OCI-LY3 (cell line): Measurements from ENCODE around the gene GALNT10.

Experiments used
- H2AFZ ChIP-seq: fragments of 200-600, 300-600 bp; shearing (Covaris generic); 2 replicates; pipeline ENCODE4 v1.6.0; 2014; ENCODE audit warnings: antibody characterized with exemption, low read depth, low read length
- H3K27ac ChIP-seq: fragments of 200-600, 300-600 bp; sonication (generic); 2 replicates; pipeline ENCODE4 v1.5.1; 2014; ENCODE audit warnings: mild to moderate bottlenecking, low read length, moderate library complexity, mixed read lengths
- H3K27me3 ChIP-seq: fragments of 200-600, 300-600 bp; sonication (generic); 2 replicates; pipeline ENCODE4 v1.6.1; 2014; ENCODE audit warnings: low read depth, low read length, mixed read lengths
- H3K36me3 ChIP-seq: fragments of 200-600, 300-600 bp; sonication (generic); replicated peaks from 2 replicates; pipeline ENCODE3; 2014; ENCODE audit warnings: low read depth, low read length, mixed read lengths
- H3K4me1 ChIP-seq: fragments of 300-600, 200-600 bp; sonication (generic); 2 replicates; pipeline ENCODE4 v1.6.1; 2014; ENCODE audit warnings: low read length, mixed read lengths
- H3K4me2 ChIP-seq: fragments of 200-600, 300-600 bp; sonication (generic); 2 replicates; pipeline ENCODE4 v1.6.1; 2014; ENCODE audit warnings: low read length, mixed read lengths
- H3K4me3 ChIP-seq: fragments of 300-600, 200-600 bp; sonication (generic); 2 replicates; pipeline ENCODE4 v1.5.1; 2014; ENCODE audit warnings: antibody characterized with exemption, mild to moderate bottlenecking, low read length, moderate library complexity
- H3K79me2 ChIP-seq: fragments of 300-600, 200-600 bp; shearing (Covaris generic); 2 replicates; pipeline ENCODE4 v1.6.1; 2014; ENCODE audit warnings: mild to moderate bottlenecking, low read length, mixed read lengths
- H3K9ac ChIP-seq: fragments of 300-600, 200-600 bp; shearing (Covaris generic); 2 replicates; pipeline ENCODE4 v1.6.0; 2014; ENCODE audit warnings: mild to moderate bottlenecking, low read length, moderate library complexity
- H3K9me3 ChIP-seq: fragments of 200-600, 300-600 bp; shearing (Covaris generic); 2 replicates; pipeline ENCODE4 v1.6.1; 2014; ENCODE audit warnings: low read length, mixed read lengths; ENCODE audit not compliant: insufficient read depth
- H4K20me1 ChIP-seq: fragments of 200-600, 300-600 bp; sonication (generic); 2 replicates; pipeline ENCODE4 v1.6.1; 2016; ENCODE audit warnings: low read length, mixed read lengths; ENCODE audit not compliant: insufficient read depth
- EZH2phosphoT487 ChIP-seq: fragments of 200-600 bp; shearing (Covaris generic); IDR thresholded peaks from 2 replicates; pipeline ENCODE4 v1.6.1; 2018; ENCODE audit warnings: antibody characterized with exemption, mixed run types, low read depth
- TF ChIP-seq, protein P1 (sequence below): fragments of 200-600, 300-600 bp; sonication (generic); IDR thresholded peaks from 2 replicates; pipeline ENCODE4 v1.5.1; 2014; ENCODE audit warnings: antibody characterized with exemption, low read length, low read depth

The GALNT10 gene

DNA sequence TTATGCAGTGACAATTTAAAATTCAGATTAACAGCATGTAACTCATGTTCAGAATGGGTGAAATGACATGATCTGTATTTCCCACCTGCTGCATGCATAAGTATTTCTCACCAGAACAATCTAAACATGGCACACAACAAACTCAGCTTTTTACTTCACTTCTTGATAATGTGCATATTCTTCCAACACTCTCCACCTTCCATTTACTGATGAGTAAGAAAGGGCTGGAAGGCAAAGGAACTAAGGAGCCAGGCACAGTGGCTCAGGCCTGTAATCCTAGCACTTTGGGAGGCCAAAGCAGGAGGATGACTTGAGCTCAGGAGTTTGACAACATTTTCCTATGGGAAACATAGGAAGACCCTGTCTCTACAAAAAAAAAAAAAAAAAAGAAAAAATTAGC is 219.5 kb downstream of the GALNT10 start:
- Histone ChIP-seq H3K27me3 (no peaks in the 10 kb centered on the region), H3K4me1 (no peaks in the 10 kb centered on the region), H3K9me3 (no peaks in the 10 kb centered on the region), H3K27ac (no peak overlapping the region), H4K20me1 (no peaks in the 10 kb centered on the region), H3K4me2 (no peak overlapping the region), H2AFZ (no peak overlapping the region), H3K79me2 (no peaks in the 10 kb centered on the region), H3K4me3 (no peak overlapping the region), H3K36me3 (no peaks in the 10 kb centered on the region), H3K9ac (no peak overlapping the region)
- TF ChIP-seq, protein P1, sequence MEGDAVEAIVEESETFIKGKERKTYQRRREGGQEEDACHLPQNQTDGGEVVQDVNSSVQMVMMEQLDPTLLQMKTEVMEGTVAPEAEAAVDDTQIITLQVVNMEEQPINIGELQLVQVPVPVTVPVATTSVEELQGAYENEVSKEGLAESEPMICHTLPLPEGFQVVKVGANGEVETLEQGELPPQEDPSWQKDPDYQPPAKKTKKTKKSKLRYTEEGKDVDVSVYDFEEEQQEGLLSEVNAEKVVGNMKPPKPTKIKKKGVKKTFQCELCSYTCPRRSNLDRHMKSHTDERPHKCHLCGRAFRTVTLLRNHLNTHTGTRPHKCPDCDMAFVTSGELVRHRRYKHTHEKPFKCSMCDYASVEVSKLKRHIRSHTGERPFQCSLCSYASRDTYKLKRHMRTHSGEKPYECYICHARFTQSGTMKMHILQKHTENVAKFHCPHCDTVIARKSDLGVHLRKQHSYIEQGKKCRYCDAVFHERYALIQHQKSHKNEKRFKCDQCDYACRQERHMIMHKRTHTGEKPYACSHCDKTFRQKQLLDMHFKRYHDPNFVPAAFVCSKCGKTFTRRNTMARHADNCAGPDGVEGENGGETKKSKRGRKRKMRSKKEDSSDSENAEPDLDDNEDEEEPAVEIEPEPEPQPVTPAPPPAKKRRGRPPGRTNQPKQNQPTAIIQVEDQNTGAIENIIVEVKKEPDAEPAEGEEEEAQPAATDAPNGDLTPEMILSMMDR: no peak
- TF ChIP-seq EZH2phosphoT487: no peak

DNA sequence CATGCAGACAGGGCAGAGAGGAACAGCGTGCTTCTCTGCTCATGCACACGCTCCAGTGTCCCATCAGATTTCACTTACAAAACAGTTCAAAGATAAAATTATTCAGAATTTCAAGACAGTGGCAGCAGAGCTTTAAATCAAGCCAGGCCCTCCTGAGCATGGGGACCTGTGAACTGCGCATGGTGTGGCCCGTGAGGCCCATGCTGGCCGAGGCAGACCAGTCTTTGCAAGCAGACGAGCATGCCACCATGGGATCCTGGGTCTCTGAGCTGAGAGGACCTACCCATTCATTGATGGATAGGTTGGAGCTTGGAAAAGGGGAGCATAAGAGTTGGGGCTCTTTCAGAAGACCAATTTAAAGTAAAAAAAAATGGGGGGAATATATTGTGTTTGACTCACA is 220.3 kb downstream of the GALNT10 start:
- no peak overlapping the region for H3K27ac ChIP-seq
- H3K9ac ChIP-seq: no peak overlapping the region
- H3K4me1 ChIP-seq: no peaks in the 10 kb centered on the region
- TF ChIP-seq, protein P1: no peak
- no peak for TF ChIP-seq EZH2phosphoT487
- no peaks in the 10 kb centered on the region for H4K20me1 ChIP-seq
- H3K36me3 ChIP-seq: no peaks in the 10 kb centered on the region
- H3K27me3 ChIP-seq: no peaks in the 10 kb centered on the region
- H3K79me2 ChIP-seq: no peaks in the 10 kb centered on the region
- no peak overlapping the region for H3K4me3 ChIP-seq
- no peak overlapping the region for H2AFZ ChIP-seq
- no peaks in the 10 kb centered on the region for H3K9me3 ChIP-seq
- no peak overlapping the region for H3K4me2 ChIP-seq

GRCh38 chr5:154411338-154411737 is 220.8 kb downstream of the GALNT10 start:
- no peaks in the 10 kb centered on the region for H3K9me3 ChIP-seq
- H3K4me2 ChIP-seq: no peak overlapping the region
- no peaks in the 10 kb centered on the region for H3K4me1 ChIP-seq
- no peaks in the 10 kb centered on the region for H3K36me3 ChIP-seq
- no peak overlapping the region for H3K9ac ChIP-seq
- H3K27ac ChIP-seq: no peak overlapping the region
- TF ChIP-seq, protein P1: no peak
- TF ChIP-seq EZH2phosphoT487: no peak
- no peak overlapping the region for H3K4me3 ChIP-seq
- no peaks in the 10 kb centered on the region for H4K20me1 ChIP-seq
- no peaks in the 10 kb centered on the region for H3K27me3 ChIP-seq
- H2AFZ ChIP-seq: no peak overlapping the region
- H3K79me2 ChIP-seq: no peaks in the 10 kb centered on the region

GRCh38 chr5:154412316-154412715 is 221.8 kb downstream of the GALNT10 start:
- Histone ChIP-seq H3K4me2 (no peak overlapping the region), H3K4me3 (no peak overlapping the region), H3K36me3 (no peaks in the 10 kb centered on the region), H3K9me3 (no peaks in the 10 kb centered on the region), H3K27me3 (no peaks in the 10 kb centered on the region), H3K9ac (no peak overlapping the region), H4K20me1 (no peaks in the 10 kb centered on the region), H3K4me1 (peaks cover 5% of the 10 kb centered on the region; the same call in 1 of the 2 replicates), H2AFZ (no peak overlapping the region), H3K79me2 (no peaks in the 10 kb centered on the region), H3K27ac (no peak overlapping the region)
- TF ChIP-seq EZH2phosphoT487: no peak
- TF ChIP-seq, protein P1: no peak
